ENCODE measurements around the gene ACSF2.
"Not testable (repeated sequence)": the region's sequence is repeated elsewhere in the genome, so short reads cannot be mapped to it uniquely, and the experiment has no call there.

Gene ACSF2

GRCh38 chr17:50465635-50466034, 39.6 kb downstream of the ACSF2 start:
- DNase-seq: no peak

GRCh38 chr17:50466371-50467113, 40.5 kb downstream of the ACSF2 start:
- DNase-seq: no peak

GRCh38 chr17:50467114-50467854, 41.3 kb downstream of the ACSF2 start:
- DNase-seq: no peak

GRCh38 chr17:50467855-50468303, 41.9 kb downstream of the ACSF2 start:
- DNase-seq: no peak

GRCh38 chr17:50468304-50469207, 42.5 kb downstream of the ACSF2 start, which contains the start of gene CHAD:
CHAD (minus strand) TSS chr17:50468880; CDS start chr17:50468813, 67 bp downstream.
- DNase-seq: no peak

GRCh38 chr17:50469208-50469605, 43.2 kb downstream of the ACSF2 start:
- DNase-seq: no peak

GRCh38 chr17:50469671-50470305, 43.8 kb downstream of the ACSF2 start:
- DNase-seq: no peak

- no peak for DNase-seq
Observed at GRCh38 chr17:50470426-50470825, 44.4 kb downstream of the ACSF2 start.

GRCh38 chr17:50471009-50471905, 45.2 kb downstream of the ACSF2 start:
- DNase-seq: no peak

- DNase-seq: no peak
Observed at GRCh38 chr17:50472286-50472685, 46.3 kb downstream of the ACSF2 start.

GRCh38 chr17:50472761-50473161, 46.7 kb downstream of the ACSF2 start:
- not testable (repeated sequence) for DNase-seq

- no peak for DNase-seq
Observed at GRCh38 chr17:50473901-50474300, 47.9 kb downstream of the ACSF2 start.

GRCh38 chr17:50474523-50474922, 48.5 kb downstream of the ACSF2 start:
- no peak for DNase-seq

GRCh38 chr17:50475362-50475761, 49.3 kb downstream of the ACSF2 start:
- peak; percentile 19 for DNase-seq

- DNase-seq: not testable (repeated sequence)
Observed at GRCh38 chr17:50475775-50476544, 49.9 kb downstream of the ACSF2 start.

- DNase-seq: no peak
Observed at GRCh38 chr17:50476545-50477315, 50.7 kb downstream of the ACSF2 start.

GRCh38 chr17:50477976-50478375, 52.0 kb downstream of the ACSF2 start:
- DNase-seq: no peak

- peak; percentile 94 for DNase-seq
Observed at GRCh38 chr17:50478391-50479381, 52.7 kb downstream of the ACSF2 start, which contains the start of gene RSAD1. RSAD1 (plus strand) TSS chr17:50478860; CDS start chr17:50478885, 25 bp downstream.

All from activated effector memory CD4-positive, alpha-beta T cell treated with anti-CD3 and anti-CD28 coated beads, Interleukin-2, amount 50 U/mL, for 16 hours (primary cell).